Esophagus squamous epithelium (tissue), 4 donors: Measurements from ENCODE around the gene ATG14.

Experiments
- POLR2A ChIP-seq, 4 donors: fragments of 450-650 bp; IDR thresholded peaks; one replicate each; pipeline ENCODE4 v1.6.1; 2017; ENCODE audit warnings: antibody characterized with exemption in 4 of 4, mild to moderate bottlenecking in 4 of 4, moderate library complexity in 3 of 4
- TF ChIP-seq, protein P1 (sequence below), 6 experiments: fragments of 450-650 bp in 4 of 6; fragments of 200-600 bp in 2 of 6; sonication (generic) in 2 of 6; IDR thresholded peaks; one replicate each; pipeline ENCODE4 v1.5.1; 2016 to 2019; ENCODE audit warnings: antibody characterized with exemption in 6 of 6, mild to moderate bottlenecking in 4 of 6, moderate library complexity in 4 of 6

DNA sequence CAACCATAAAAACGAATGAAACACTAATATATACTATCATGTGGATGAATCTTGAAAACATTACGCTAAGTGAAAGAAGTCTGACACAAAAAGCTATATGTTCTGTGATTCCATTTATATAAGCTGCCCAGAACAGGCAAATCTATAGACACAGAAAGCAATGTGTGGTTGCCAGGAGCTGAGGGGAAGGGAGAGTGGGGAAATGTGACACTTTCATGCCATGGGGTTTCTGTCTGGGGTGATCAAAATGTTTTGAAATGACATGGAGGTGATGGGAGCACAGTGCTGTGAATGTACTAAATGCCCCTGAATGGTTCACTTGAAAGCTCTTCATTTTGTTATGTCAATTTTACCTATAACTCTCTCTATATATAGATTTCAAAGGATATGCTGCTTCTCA, 30.1 kb downstream of the ATG14 start:
- TF ChIP-seq POLR2A (IDR thresholded peaks at IDR 0.05): no peak
- TF ChIP-seq, protein P1, sequence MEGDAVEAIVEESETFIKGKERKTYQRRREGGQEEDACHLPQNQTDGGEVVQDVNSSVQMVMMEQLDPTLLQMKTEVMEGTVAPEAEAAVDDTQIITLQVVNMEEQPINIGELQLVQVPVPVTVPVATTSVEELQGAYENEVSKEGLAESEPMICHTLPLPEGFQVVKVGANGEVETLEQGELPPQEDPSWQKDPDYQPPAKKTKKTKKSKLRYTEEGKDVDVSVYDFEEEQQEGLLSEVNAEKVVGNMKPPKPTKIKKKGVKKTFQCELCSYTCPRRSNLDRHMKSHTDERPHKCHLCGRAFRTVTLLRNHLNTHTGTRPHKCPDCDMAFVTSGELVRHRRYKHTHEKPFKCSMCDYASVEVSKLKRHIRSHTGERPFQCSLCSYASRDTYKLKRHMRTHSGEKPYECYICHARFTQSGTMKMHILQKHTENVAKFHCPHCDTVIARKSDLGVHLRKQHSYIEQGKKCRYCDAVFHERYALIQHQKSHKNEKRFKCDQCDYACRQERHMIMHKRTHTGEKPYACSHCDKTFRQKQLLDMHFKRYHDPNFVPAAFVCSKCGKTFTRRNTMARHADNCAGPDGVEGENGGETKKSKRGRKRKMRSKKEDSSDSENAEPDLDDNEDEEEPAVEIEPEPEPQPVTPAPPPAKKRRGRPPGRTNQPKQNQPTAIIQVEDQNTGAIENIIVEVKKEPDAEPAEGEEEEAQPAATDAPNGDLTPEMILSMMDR (IDR thresholded peaks at IDR 0.05): no peak
